Activated B cell treated with CpG ODN at 0.5 μM for 24 hours (primary cell): ENCODE data around the gene ATAT1. TPM values are rescaled to one million over a fixed set of nuclear protein-coding genes. Genes with fewer than 3 reads are reported as not detected.
A peak's percentile ranks its signal among the peaks of the same experiment; 100 is the strongest.
"Not testable (repeated sequence)": the region's sequence is repeated elsewhere in the genome, so short reads cannot be mapped to it uniquely, and the experiment has no call there.

ENCODE experiments used
- ATAC-seq: fragments of 200-7000 bp; cut with Tn5 transposase; one replicate; pipeline ENCODE4 v1.10.0; 2021; ENCODE audit warnings: low read depth, mild to moderate bottlenecking, moderate library complexity
- CTCF ChIA-PET: fragments of 350-600 bp; sonication (Branson Sonifier 250); formaldehyde crosslinking; loops from one replicate; lab custom pipeline; 2021; ENCODE audit warnings: antibody characterized with exemption; lab: Charles Lee
- POLR2A ChIA-PET: fragments of 350-600 bp; sonication (Branson Sonifier 250); formaldehyde crosslinking; loops from one replicate; lab custom pipeline; 2021; ENCODE audit warnings: antibody characterized with exemption; lab: Charles Lee
- DNase-seq: peaks from one replicate; pipeline ENCODE4 v3.0.0; 2022
- H3K27ac Mint-ChIP-seq: one replicate; pipeline ENCODE4 v1.8.0; 2020; ENCODE audit warnings: mixed read lengths
- H3K27me3 Mint-ChIP-seq: one replicate; pipeline ENCODE4 v1.8.0; 2021; ENCODE audit warnings: mixed read lengths
- H3K36me3 Mint-ChIP-seq: one replicate; pipeline ENCODE4 v1.8.0; 2021; ENCODE audit warnings: low read depth, mixed read lengths
- H3K4me1 Mint-ChIP-seq: one replicate; pipeline ENCODE4 v1.8.0; 2021; ENCODE audit warnings: mixed read lengths
- H3K4me3 Mint-ChIP-seq: one replicate; pipeline ENCODE4 v1.8.0; 2020; ENCODE audit warnings: mild to moderate bottlenecking, mixed read lengths
- H3K9me3 Mint-ChIP-seq: one replicate; pipeline ENCODE4 v1.8.0; 2020; ENCODE audit warnings: mixed read lengths
- intact Hi-C: fragments of 100-400 bp; cut with micrococcal nuclease; formaldehyde crosslinking; loops from one replicate; pipeline ENCODE4 v1.15.1; 2024
- total RNA-seq: library from RNA; stranded (reverse); gene quantifications from 2 replicates; pipeline ENCODE4 v1.2.3, GENCODE V29; 2022
- TF ChIP-seq, protein P1 (sequence below): fragments of 200-600 bp; IDR thresholded peaks from one replicate; pipeline ENCODE4 v1.8.0; 2022; ENCODE audit warnings: antibody characterized with exemption, mild to moderate bottlenecking

Gene ATAT1
- total RNA-seq, 1 donor from 2014 or later: 10.3 TPM

DNA sequence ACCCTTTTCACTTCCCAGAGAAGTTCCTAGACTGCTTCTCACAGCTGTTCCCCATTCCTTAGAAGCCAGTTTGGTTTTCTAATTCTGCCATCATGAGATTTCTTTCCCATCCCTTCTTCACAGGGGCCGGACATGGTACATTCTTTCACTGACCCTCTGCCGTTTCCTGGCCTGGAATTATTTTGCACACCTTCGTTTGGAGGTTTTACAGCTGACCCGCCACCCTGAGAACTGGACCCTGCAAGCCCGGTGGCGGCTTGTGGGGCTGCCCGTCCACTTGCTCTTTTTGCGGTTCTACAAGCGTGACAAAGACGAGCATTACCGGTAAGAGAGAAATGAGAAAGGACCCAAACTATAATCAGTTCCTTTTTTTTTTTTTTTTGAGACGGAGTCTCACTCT lies 24.5 kb downstream of the ATAT1 start:
- peaks cover 56% of the 10 kb centered on the region for H3K36me3 Mint-ChIP-seq
- H3K27me3 Mint-ChIP-seq: no peaks in the 10 kb centered on the region
- peaks cover 23% of the 10 kb centered on the region for H3K4me1 Mint-ChIP-seq
- peak overlapping the region; percentile 8 for H3K4me3 Mint-ChIP-seq
- H3K27ac Mint-ChIP-seq: peak overlapping the region; percentile 82
- ATAC-seq (no peak), DNase-seq (no peak)
- TF ChIP-seq, protein P1, sequence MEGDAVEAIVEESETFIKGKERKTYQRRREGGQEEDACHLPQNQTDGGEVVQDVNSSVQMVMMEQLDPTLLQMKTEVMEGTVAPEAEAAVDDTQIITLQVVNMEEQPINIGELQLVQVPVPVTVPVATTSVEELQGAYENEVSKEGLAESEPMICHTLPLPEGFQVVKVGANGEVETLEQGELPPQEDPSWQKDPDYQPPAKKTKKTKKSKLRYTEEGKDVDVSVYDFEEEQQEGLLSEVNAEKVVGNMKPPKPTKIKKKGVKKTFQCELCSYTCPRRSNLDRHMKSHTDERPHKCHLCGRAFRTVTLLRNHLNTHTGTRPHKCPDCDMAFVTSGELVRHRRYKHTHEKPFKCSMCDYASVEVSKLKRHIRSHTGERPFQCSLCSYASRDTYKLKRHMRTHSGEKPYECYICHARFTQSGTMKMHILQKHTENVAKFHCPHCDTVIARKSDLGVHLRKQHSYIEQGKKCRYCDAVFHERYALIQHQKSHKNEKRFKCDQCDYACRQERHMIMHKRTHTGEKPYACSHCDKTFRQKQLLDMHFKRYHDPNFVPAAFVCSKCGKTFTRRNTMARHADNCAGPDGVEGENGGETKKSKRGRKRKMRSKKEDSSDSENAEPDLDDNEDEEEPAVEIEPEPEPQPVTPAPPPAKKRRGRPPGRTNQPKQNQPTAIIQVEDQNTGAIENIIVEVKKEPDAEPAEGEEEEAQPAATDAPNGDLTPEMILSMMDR: no peak
- intact Hi-C loops: no loop called here
- ChIA-PET CTCF (interaction anchor here (1.8 kb wide), 1 partner anchor 80 kb away, joined by 6 read pairs; no protein-coding TSS in a partner anchor), POLR2A (interaction anchor here (0.6 to 4.1 kb wide), 7 partner anchors 31 to 709 kb away, joined by 3 to 24 read pairs (median 5); no protein-coding TSS in a partner anchor)
- no peaks in the 10 kb centered on the region for H3K9me3 Mint-ChIP-seq

DNA sequence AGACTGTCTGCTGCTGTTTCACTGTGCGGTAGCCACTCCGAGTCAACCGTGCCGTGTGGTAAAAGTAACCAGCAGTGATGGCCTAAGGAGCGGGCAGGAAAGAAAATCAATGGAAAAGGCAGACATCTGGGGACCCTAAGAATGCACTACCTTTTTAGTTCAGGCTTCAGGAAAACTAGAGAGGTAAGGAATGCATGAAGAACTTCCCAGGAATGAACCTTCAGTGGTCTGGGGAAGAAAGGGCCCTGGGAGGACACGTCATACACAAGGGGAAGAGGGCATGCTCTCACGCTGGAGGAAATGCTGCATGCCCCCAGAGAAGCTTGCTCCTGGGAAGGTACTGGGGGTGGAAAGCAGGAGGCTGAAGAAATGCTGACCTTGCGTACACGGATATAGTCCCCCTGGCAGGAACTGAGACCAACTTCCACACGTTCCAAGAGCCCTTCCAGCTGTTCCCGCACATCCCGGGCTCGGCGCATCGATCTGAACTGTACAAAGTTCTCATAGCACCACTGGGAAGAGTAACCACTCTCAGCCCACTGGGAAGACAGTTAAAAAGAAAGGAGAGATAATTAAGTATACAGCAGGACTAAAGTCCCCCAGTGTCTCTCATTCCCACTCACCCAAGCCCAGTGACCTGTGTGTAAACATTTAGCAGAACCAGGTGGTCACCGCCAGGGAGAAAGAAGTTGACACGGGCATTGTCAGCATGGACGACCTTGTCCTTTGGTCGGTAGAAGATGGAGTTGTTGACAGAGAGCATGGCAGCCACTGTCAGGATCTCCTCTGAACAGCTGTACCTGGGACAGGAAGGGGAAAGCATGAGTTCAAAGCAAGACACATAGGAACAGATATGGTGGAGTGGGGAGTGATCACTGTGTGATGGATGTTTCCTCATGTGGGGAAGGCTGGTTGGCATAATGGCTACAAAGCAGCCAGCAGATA lies 28.4 kb downstream of the ATAT1 start:
- ChIA-PET CTCF (no interaction called here), POLR2A (no interaction called here)
- Mint-ChIP-seq H3K4me3 (no peak overlapping the region), H3K27me3 (no peaks in the 10 kb centered on the region), H3K9me3 (no peaks in the 10 kb centered on the region), H3K36me3 (peaks cover 81% of the 10 kb centered on the region), H3K4me1 (peaks cover 8% of the 10 kb centered on the region), H3K27ac (no peak overlapping the region)
- DNase-seq (no peak), ATAC-seq (no peak)
- TF ChIP-seq, protein P1: no peak
- intact Hi-C loops: no loop called here

GRCh38 chr6:30655743-30656094 lies 29.0 kb downstream of the ATAT1 start:
- CTCF ChIA-PET: no interaction called here
- H3K27ac Mint-ChIP-seq: no peak overlapping the region
- intact Hi-C loops: no loop called here
- POLR2A ChIA-PET: no interaction called here
- no peaks in the 10 kb centered on the region for H3K27me3 Mint-ChIP-seq
- H3K9me3 Mint-ChIP-seq: no peaks in the 10 kb centered on the region
- peaks cover 84% of the 10 kb centered on the region for H3K36me3 Mint-ChIP-seq
- H3K4me3 Mint-ChIP-seq: no peak overlapping the region
- TF ChIP-seq, protein P1: no peak
- peaks cover 8% of the 10 kb centered on the region for H3K4me1 Mint-ChIP-seq
- DNase-seq (no peak), ATAC-seq (no peak)

- Mint-ChIP-seq H3K27me3 (no peaks in the 10 kb centered on the region), H3K4me3 (no peak overlapping the region), H3K9me3 (no peaks in the 10 kb centered on the region), H3K27ac (no peak overlapping the region), H3K4me1 (no peaks in the 10 kb centered on the region), H3K36me3 (peaks cover 80% of the 10 kb centered on the region)
- intact Hi-C loops: no loop called here
- ChIA-PET CTCF (no interaction called here), POLR2A (no interaction called here)
- ATAC-seq: no peak
- TF ChIP-seq, protein P1: no peak
- DNase-seq: no peak
Observed at GRCh38 chr6:30656513-30656912, 29.8 kb downstream of the ATAT1 start.

DNA sequence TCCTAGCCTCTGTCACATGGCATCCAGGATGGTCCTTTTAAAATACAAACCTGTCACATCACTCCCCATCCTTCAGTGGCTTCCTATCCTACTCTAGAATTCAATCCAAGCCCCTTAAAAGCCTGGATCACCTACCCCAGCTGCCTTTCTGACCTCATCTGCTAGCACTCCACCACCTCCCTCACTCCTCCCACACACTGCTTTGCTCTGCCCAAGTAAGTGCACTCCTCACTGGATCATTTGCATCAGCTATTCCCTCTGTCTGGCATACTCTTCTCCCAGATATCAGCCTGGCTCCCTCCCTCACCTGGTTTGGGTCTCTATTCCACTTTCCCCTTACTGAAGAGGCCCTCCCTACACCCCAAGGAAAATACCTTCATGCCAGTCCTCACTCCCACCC lies 30.8 kb downstream of the ATAT1 start:
- ChIA-PET CTCF (no interaction called here), POLR2A (no interaction called here)
- peaks cover 80% of the 10 kb centered on the region for H3K36me3 Mint-ChIP-seq
- no peak for DNase-seq
- H3K4me3 Mint-ChIP-seq: no peak overlapping the region
- H3K27me3 Mint-ChIP-seq: no peaks in the 10 kb centered on the region
- intact Hi-C loops: no loop called here
- no peaks in the 10 kb centered on the region for H3K4me1 Mint-ChIP-seq
- no peak overlapping the region for H3K27ac Mint-ChIP-seq
- ATAC-seq: no peak
- no peaks in the 10 kb centered on the region for H3K9me3 Mint-ChIP-seq
- TF ChIP-seq, protein P1: no peak

DNA sequence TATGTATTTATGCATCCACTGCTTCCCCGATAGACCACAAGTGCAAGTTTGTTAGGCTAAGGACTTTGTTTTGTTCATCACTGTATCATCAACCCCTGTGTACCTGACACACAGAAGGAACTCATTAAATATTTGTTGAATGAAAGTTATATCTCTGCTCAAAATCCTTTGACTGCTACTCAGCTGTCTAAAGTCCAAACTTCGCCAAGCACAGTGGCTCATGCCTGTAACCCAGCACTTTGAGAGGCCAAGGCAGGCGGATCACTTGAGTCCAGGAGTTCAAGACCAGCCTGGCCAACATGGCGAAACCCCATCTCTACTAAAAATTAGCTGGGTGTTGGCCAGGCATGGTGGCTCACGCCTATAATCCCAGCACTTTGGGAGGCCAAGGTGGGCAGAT lies 31.2 kb downstream of the ATAT1 start:
- H3K27me3 Mint-ChIP-seq, CTCF ChIA-PET, POLR2A ChIA-PET, H3K4me3 Mint-ChIP-seq, ATAC-seq, DNase-seq, intact Hi-C loops, H3K4me1 Mint-ChIP-seq, H3K9me3 Mint-ChIP-seq, H3K27ac Mint-ChIP-seq: not testable (repeated sequence)
- H3K36me3 Mint-ChIP-seq: peaks cover 80% of the 10 kb centered on the region
